D341Med (cell line): ENCODE measurements around the gene PRMT7.
A peak's percentile ranks its signal among the peaks of the same experiment; 100 is the strongest.
"Not testable (repeated sequence)": the region's sequence is repeated elsewhere in the genome, so short reads cannot be mapped to it uniquely, and the experiment has no call there.

Experiments
- DNase-seq: peaks from one replicate; pipeline ENCODE4 v3.0.0; 2012; ENCODE audit warnings: low spot score

PRMT7 gene

GRCh38 chr16:68283801-68284598, 26.8 kb upstream of the PRMT7 start:
- no peak for DNase-seq

- DNase-seq = no peak
Observed at GRCh38 chr16:68284847-68285246, 26.0 kb upstream of the PRMT7 start.

GRCh38 chr16:68285683-68286082, 25.1 kb upstream of the PRMT7 start:
- DNase-seq = no peak

GRCh38 chr16:68286153-68287074, 24.4 kb upstream of the PRMT7 start:
- DNase-seq = peak; percentile 68

GRCh38 chr16:68287276-68288251, 23.3 kb upstream of the PRMT7 start:
- no peak for DNase-seq

GRCh38 chr16:68288252-68288650, 22.6 kb upstream of the PRMT7 start:
- DNase-seq = no peak

- DNase-seq = not testable (repeated sequence)
Observed at GRCh38 chr16:68288796-68289195, 22.0 kb upstream of the PRMT7 start.

- no peak for DNase-seq
Observed at GRCh38 chr16:68289202-68289601, 21.6 kb upstream of the PRMT7 start.

- no peak for DNase-seq
Observed at GRCh38 chr16:68289621-68290329, 21.0 kb upstream of the PRMT7 start.

GRCh38 chr16:68290450-68290849, 20.4 kb upstream of the PRMT7 start:
- no peak for DNase-seq

- no peak for DNase-seq
Observed at GRCh38 chr16:68291227-68291626, 19.6 kb upstream of the PRMT7 start.

- no peak for DNase-seq
Observed at GRCh38 chr16:68292425-68292824, 18.4 kb upstream of the PRMT7 start.

- DNase-seq = no peak
Observed at GRCh38 chr16:68296291-68296690, 14.5 kb upstream of the PRMT7 start.

GRCh38 chr16:68296693-68297092, 14.1 kb upstream of the PRMT7 start:
- DNase-seq = no peak

GRCh38 chr16:68297908-68298307, 12.9 kb upstream of the PRMT7 start:
- no peak for DNase-seq

GRCh38 chr16:68298312-68298711, 12.5 kb upstream of the PRMT7 start:
- DNase-seq = no peak

GRCh38 chr16:68298907-68299561, 11.8 kb upstream of the PRMT7 start:
- peak; percentile 77 for DNase-seq

GRCh38 chr16:68299571-68300453, 11.0 kb upstream of the PRMT7 start:
- no peak for DNase-seq

- no peak for DNase-seq
Observed at GRCh38 chr16:68300734-68301459, 9.9 kb upstream of the PRMT7 start.
